Urinary bladder (tissue), 4 donors: ENCODE results near the gene RRP15. TPM values are rescaled to one million over a fixed set of nuclear protein-coding genes. Genes with fewer than 3 reads are reported as not detected.

Experiments
- DNase-seq: peaks from one replicate; pipeline ENCODE4 v3.0.0-alpha.2; 2015; ENCODE audit errors: extremely low spot score
- H3K27ac ChIP-seq: one replicate; pipeline ENCODE4 v1.5.1; 2013; ENCODE audit warnings: low read depth, mild to moderate bottlenecking, moderate library complexity
- H3K36me3 ChIP-seq: one replicate; pipeline ENCODE4 v1.6.1; 2013; ENCODE audit warnings: mild to moderate bottlenecking, moderate library complexity; ENCODE audit not compliant: insufficient read depth
- H3K4me1 ChIP-seq: one replicate; pipeline ENCODE4 v1.6.1; 2013; ENCODE audit warnings: mild to moderate bottlenecking, moderate library complexity; ENCODE audit not compliant: insufficient read depth
- H3K4me3 ChIP-seq: one replicate; pipeline ENCODE4 v1.5.1; 2013; ENCODE audit warnings: low read depth, low read length
- whole genome bisulfite sequencing: extraction: QIAGEN DNeasy Blood & Tissue Kit; methylation state at CpG from one replicate; pipeline ENCODE4 v1.1.7; 2013; 5-methylcytosine and 5-hydroxymethylcytosine counted together
- polyA plus RNA-seq: library from polyadenylated mRNA; stranded (reverse); fragments of 200-250 nt; gene quantifications from one replicate; pipeline ENCODE4 v1.2.3, GENCODE V29; 2013
- total RNA-seq: library from RNA; depleted of rRNA; stranded (reverse); fragments of >200 nt; gene quantifications from one replicate; pipeline ENCODE4 v1.2.3, GENCODE V29; 2014
- donor health status: healthy with polysubstance abuse.
- donor health status: healthy.

RRP15 gene
- total and polyA plus RNA-seq, 2 donors: 3.8 to 17.9 TPM

- Histone ChIP-seq H3K36me3 (no peaks in the 10 kb centered on the region), H3K4me3 (no peak overlapping the region), H3K4me1 (no peaks in the 10 kb centered on the region), H3K27ac (no peak overlapping the region)
- no peak for DNase-seq
- WGBS: 72% methylated on average over 15 of the region's 15 CpGs
Measured at GRCh38 chr1:218365226-218365999, 80.3 kb downstream of the RRP15 start.

- no peak for DNase-seq
- H3K4me3 ChIP-seq: no peak overlapping the region
- no peaks in the 10 kb centered on the region for H3K36me3 ChIP-seq
- H3K27ac ChIP-seq: no peak overlapping the region
- WGBS: 89% methylated on average over 5 of the region's 5 CpGs
- H3K4me1 ChIP-seq: no peaks in the 10 kb centered on the region
Measured at GRCh38 chr1:218366322-218367052, 81.4 kb downstream of the RRP15 start.

- WGBS: 44% methylated on average over 4 of the region's 4 CpGs
- Histone ChIP-seq H3K27ac (no peak overlapping the region), H3K4me3 (no peak overlapping the region), H3K4me1 (no peaks in the 10 kb centered on the region), H3K36me3 (no peaks in the 10 kb centered on the region)
- no peak for DNase-seq
Measured at GRCh38 chr1:218367118-218367517, 82.0 kb downstream of the RRP15 start.

- no peak overlapping the region for H3K4me3 ChIP-seq
- WGBS: 92% methylated on average over 7 of the region's 7 CpGs
- H3K36me3 ChIP-seq: no peaks in the 10 kb centered on the region
- no peaks in the 10 kb centered on the region for H3K4me1 ChIP-seq
- no peak overlapping the region for H3K27ac ChIP-seq
- no peak for DNase-seq
Measured at GRCh38 chr1:218368686-218369085, 83.6 kb downstream of the RRP15 start.

GRCh38 chr1:218369688-218370511 is 84.8 kb downstream of the RRP15 start:
- Histone ChIP-seq H3K4me1 (no peaks in the 10 kb centered on the region), H3K36me3 (no peaks in the 10 kb centered on the region), H3K27ac (no peak overlapping the region), H3K4me3 (no peak overlapping the region)
- WGBS: 36% methylated on average over 2 of the region's 2 CpGs
- DNase-seq: no peak

GRCh38 chr1:218371927-218372672 is 87.0 kb downstream of the RRP15 start:
- no peak for DNase-seq
- no peak overlapping the region for H3K4me3 ChIP-seq
- 45% methylated on average over 8 of the region's 8 CpGs for WGBS
- H3K36me3 ChIP-seq: no peaks in the 10 kb centered on the region
- no peak overlapping the region for H3K27ac ChIP-seq
- no peaks in the 10 kb centered on the region for H3K4me1 ChIP-seq

GRCh38 chr1:218374401-218375353 is 89.6 kb downstream of the RRP15 start:
- no peak overlapping the region for H3K27ac ChIP-seq
- 30% methylated on average over 7 of the region's 7 CpGs for WGBS
- H3K4me1 ChIP-seq: no peaks in the 10 kb centered on the region
- no peaks in the 10 kb centered on the region for H3K36me3 ChIP-seq
- DNase-seq: no peak
- no peak overlapping the region for H3K4me3 ChIP-seq

- H3K27ac ChIP-seq: no peak overlapping the region
- no peak overlapping the region for H3K4me3 ChIP-seq
- DNase-seq: no peak
- H3K4me1 ChIP-seq: no peaks in the 10 kb centered on the region
- no peaks in the 10 kb centered on the region for H3K36me3 ChIP-seq
- WGBS: 68% methylated on average over 2 of the region's 2 CpGs
Measured at GRCh38 chr1:218376722-218377121, 91.6 kb downstream of the RRP15 start.

GRCh38 chr1:218377143-218377660 is 92.1 kb downstream of the RRP15 start:
- Histone ChIP-seq H3K36me3 (no peaks in the 10 kb centered on the region), H3K4me1 (no peaks in the 10 kb centered on the region), H3K27ac (no peak overlapping the region), H3K4me3 (no peak overlapping the region)
- WGBS: 69% methylated on average over 4 of the region's 4 CpGs
- DNase-seq: no peak

- Histone ChIP-seq H3K4me1 (no peaks in the 10 kb centered on the region), H3K4me3 (no peak overlapping the region), H3K36me3 (no peaks in the 10 kb centered on the region), H3K27ac (no peak overlapping the region)
- WGBS: 70% methylated on average over 7 of the region's 7 CpGs
- DNase-seq: no peak
Measured at GRCh38 chr1:218380125-218380977, 95.3 kb downstream of the RRP15 start.

- H3K4me3 ChIP-seq: no peak overlapping the region
- no peak for DNase-seq
- H3K27ac ChIP-seq: no peak overlapping the region
- no peaks in the 10 kb centered on the region for H3K36me3 ChIP-seq
- no peaks in the 10 kb centered on the region for H3K4me1 ChIP-seq
- WGBS: 99% methylated on average over 4 of the region's 4 CpGs
Measured at GRCh38 chr1:218382261-218382660, 97.2 kb downstream of the RRP15 start.
